ENCODE data around the gene GPR89A.
"Not testable (repeated sequence)": the region's sequence is repeated elsewhere in the genome, so short reads cannot be mapped to it uniquely, and the experiment has no call there.

GPR89A gene

DNA sequence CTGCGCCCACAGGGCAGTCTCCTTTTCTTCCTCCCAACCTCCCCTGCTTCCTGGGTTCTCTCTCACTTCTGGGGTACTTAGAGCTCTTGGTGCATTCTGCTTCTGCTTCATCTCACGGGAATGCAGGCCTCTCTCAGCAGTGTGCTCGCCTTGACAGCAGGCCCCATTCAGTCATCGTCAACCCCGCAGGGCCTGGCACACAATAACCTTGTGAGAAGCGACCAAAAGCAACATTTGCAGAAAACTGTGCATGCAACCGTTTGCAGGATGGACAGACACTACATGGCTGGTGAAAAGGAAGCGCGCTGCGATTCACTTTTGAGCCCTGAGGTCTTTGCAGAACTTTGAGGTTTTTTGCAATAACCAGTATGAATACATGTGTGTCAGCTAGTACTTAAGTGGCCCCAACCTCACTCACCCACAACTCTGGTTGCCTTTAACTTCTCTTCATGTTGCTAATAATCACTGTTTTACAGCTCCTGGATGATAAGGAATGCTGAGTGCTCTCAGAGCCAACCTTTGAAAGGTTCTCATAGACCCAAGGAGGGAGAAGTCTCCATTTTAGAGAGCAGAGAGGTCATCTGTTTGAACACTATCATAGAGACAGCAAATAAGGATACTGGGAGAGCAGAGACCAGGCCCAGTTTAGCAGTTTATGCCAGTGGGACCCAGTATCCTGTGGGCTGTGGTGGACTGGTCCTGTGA is 109.0 kb downstream of the GPR89A start:
- TF ChIP-seq, protein P1, sequence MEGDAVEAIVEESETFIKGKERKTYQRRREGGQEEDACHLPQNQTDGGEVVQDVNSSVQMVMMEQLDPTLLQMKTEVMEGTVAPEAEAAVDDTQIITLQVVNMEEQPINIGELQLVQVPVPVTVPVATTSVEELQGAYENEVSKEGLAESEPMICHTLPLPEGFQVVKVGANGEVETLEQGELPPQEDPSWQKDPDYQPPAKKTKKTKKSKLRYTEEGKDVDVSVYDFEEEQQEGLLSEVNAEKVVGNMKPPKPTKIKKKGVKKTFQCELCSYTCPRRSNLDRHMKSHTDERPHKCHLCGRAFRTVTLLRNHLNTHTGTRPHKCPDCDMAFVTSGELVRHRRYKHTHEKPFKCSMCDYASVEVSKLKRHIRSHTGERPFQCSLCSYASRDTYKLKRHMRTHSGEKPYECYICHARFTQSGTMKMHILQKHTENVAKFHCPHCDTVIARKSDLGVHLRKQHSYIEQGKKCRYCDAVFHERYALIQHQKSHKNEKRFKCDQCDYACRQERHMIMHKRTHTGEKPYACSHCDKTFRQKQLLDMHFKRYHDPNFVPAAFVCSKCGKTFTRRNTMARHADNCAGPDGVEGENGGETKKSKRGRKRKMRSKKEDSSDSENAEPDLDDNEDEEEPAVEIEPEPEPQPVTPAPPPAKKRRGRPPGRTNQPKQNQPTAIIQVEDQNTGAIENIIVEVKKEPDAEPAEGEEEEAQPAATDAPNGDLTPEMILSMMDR (IDR thresholded peaks at IDR 0.05) = no peak
- DNase-seq (ENCODE audit: low spot score) = no peak
- Histone ChIP-seq H3K27ac (no peak overlapping the region), H3K4me3 (no peak overlapping the region)

DNA sequence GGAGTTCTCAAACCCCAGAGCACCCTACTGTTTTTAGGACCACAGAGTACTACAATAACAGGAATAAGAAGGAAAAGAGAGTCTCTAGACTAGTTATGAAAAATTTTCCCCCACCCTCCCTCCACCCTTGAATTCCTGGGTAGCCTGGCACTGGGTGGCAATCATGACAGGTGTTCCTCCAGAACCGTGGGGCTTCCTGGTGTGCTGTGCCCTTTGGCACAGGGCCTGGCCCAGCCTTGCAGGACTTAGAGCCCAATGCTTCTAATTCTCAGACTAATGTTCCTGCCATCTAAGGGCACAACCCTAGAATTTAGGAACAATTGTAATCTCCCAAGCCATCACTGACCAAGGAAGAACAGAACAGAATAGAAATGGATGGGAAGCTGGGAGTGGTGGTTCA is 110.0 kb downstream of the GPR89A start:
- TF ChIP-seq, protein P1 (IDR thresholded peaks at IDR 0.05) = no peak
- Histone ChIP-seq H3K27ac (no peak overlapping the region), H3K4me3 (no peak overlapping the region)
- no peak for DNase-seq (ENCODE audit: low spot score)

DNA sequence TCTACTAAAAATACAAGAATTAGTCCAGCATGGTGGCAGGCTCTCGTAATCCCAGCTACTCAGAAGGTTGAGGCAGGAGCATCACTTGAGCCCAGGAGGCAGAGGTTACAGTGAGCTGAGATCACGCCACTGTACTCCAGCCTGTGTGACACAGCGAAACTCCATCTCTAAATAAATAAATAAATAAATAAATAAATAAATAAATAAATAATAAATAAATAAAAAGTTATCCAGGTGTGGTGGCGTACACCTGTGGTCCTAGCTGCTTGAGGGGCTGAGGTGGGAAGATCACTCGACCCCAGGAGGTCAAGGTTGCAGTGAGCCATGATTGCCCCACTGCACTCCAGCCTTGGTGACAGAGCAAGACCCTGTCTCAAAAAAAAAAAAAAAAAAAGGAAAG is 110.7 kb downstream of the GPR89A start:
- H3K4me3 ChIP-seq; DNase-seq (ENCODE audit: low spot score); H3K27ac ChIP-seq: not testable (repeated sequence)

DNA sequence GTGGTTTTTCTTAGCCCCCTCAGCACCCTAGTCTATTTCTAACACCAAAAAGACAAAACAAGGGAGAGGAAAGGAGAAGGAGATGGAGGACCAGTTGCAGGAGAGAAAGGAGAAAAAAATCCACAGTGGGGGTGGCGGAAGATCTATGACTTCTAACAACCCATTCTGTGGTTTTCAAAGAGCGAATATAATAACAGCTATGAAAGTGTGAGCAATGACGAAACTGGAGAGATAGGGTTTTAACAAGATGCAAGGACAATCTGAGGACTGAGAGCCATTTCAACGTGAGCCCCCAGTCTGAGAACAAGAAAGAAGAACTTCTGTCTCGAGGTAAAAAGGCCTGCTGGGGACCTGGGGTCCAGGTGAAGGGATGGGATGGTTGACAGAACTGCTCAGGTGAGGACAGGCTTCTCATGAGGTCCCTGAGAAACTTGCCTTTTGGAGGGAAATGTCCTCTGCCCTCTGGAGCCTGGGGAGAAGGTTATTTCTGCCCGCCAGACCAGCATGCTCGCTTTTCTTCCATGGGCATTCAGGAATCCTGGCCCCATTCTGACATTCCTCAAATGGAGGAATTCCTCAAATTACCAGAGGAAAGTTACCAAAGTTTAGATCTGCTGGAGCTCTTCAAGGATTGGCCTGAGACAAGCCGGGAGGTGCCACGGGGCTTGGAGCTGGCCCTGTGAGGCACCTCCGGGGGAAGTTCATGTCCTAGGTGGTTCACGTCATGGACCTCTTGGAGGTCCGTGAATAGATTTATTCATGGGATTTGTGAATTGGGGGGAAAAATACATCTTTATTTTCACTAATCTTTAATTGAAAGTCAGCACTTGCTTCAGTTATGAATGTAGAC is 111.7 kb downstream of the GPR89A start, which contains the start of gene CD160:
Gene CD160, plus strand, starts transcription at position 270 of the 850 bp plus-strand sequence. CDS start 8,829 bp downstream, outside the sequence.
- H3K27ac ChIP-seq = no peak within 1 kb of the TSS
- no peak within 1 kb of the TSS for H3K4me3 ChIP-seq
- TF ChIP-seq, protein P1 (IDR thresholded peaks at IDR 0.05) = no peak
- DNase-seq (ENCODE audit: low spot score) = no peak
